Adrenal gland (tissue), 12 donors: Measurements from ENCODE around the gene TMEM9. TPM values are rescaled to one million over a fixed set of nuclear protein-coding genes. Genes with fewer than 3 reads are reported as not detected.

ENCODE experiments used
- DNase-seq, 7 donors: peaks; one replicate each; pipeline ENCODE4 v3.0.0-alpha.2; 2019 to 2020
- H3K27ac ChIP-seq, 5 donors: fragments of 200-600 bp; sonication (generic) in 4 of 5; 1 replicate in 3 of 5; 2 replicates in 2 of 5; pipeline versions ENCODE4 v1.5.1 to v1.8.0; 2016 to 2020; ENCODE audit warnings: mild to moderate bottlenecking in 1 of 5
- H3K27me3 ChIP-seq: fragments of 200-600 bp; 2 replicates; pipeline ENCODE4 v1.8.0; 2021
- H3K36me3 ChIP-seq, 2 donors: fragments of 200-600 bp; replicated peaks in 1 of 2; 1 replicate in 1 of 2; 2 replicates in 1 of 2; pipeline versions ENCODE4 v1.5.1 to v1.8.0; 2018 to 2022
- H3K4me1 ChIP-seq, 2 donors: fragments of 200-600 bp; replicated peaks in 1 of 2; 1 replicate in 1 of 2; 2 replicates in 1 of 2; pipeline versions ENCODE4 v1.5.1 to v1.8.0; 2018 to 2021
- H3K4me3 ChIP-seq, 4 donors: fragments of 200-600 bp; sonication (generic) in 3 of 4; one replicate each; pipeline ENCODE4 v1.5.1; 2016 to 2018
- H3K9me3 ChIP-seq, 3 donors: fragments of 200-600 bp; sonication (generic) in 1 of 3; replicated peaks in 1 of 3; 1 replicate in 2 of 3; 2 replicates in 1 of 3; pipeline versions ENCODE4 v1.5.1 to v1.8.0; 2016 to 2021
- CTCF ChIP-seq, 6 experiments: fragments of 450-650 bp in 4 of 6; fragments of 200-600 bp in 2 of 6; sonication (generic) in 1 of 6; IDR thresholded peaks; 1 replicate in 5 of 6; 2 replicates in 1 of 6; pipeline versions ENCODE4 v1.5.1 to v1.8.0; 2016 to 2021; ENCODE audit warnings: antibody characterized with exemption in 6 of 6, mild to moderate bottlenecking in 2 of 6, moderate library complexity in 1 of 6
- POLR2A ChIP-seq, 2 donors: fragments of 450-650 bp; IDR thresholded peaks; one replicate each; pipeline ENCODE4 v1.6.1; 2017; ENCODE audit warnings: antibody characterized with exemption in 2 of 2, mild to moderate bottlenecking in 2 of 2, moderate library complexity in 1 of 2
- WGBS, 4 donors: extraction: QIAGEN DNeasy Blood & Tissue Kit in 2 of 4; methylation state at CpG; one replicate each; pipeline versions ENCODE4 v1.1.5 to v1.1.7; 2013 to 2017; 5-methylcytosine and 5-hydroxymethylcytosine counted together
- intact Hi-C, 2 donors: fragments of 100-400 bp; cut with DNase I; formaldehyde crosslinking; loops; one replicate each; pipeline versions ENCODE4 v1.14.1 to v1.15.0; 2022 to 2023
- polyA plus RNA-seq, 3 donors: library from polyadenylated mRNA; stranded (reverse); fragments of 200-250 nt in 2 of 3; fragments of 350-450 nt in 1 of 3; fragmentation: Illumina TruSeq in 1 of 3; extraction: RNeasy Lipid Tissue Mini Kit (QIAGEN cat#74804) in 1 of 3; gene quantifications; one replicate each; pipeline ENCODE4 v1.2.3, GENCODE V29; 2013 to 2014
- total RNA-seq, 9 donors: library from RNA; depleted of rRNA in 4 of 9; stranded (reverse); fragments of >200 nt in 4 of 9; fragments of 120-200 nt in 1 of 9; fragmentation: NEBNext Ultra II Directional in 1 of 9; extraction: Animal tissue kit (Norgen Biotek cat#: 25700) in 1 of 9; gene quantifications; one replicate each; pipeline versions ENCODE4 v1.1.0 to v1.2.4, GENCODE V29; 2013 to 2023
- donor health status: healthy with polysubstance abuse.
- donor health status: Bipolar disorder and iron deficiency.
- donor health status: DM: yes; HTN: yes; CAD: no.
- donor health status: DM: no; HTN: no; CAD: no.
- donor health status: DM: no; HTN: no; CAD: no.
- donor health status: DM: yes; HTN: yes; CAD: no.

Gene TMEM9
- total and polyA plus RNA-seq, 12 donors = 78.5 to 283 (median 127) TPM

- no peak overlapping the region for H3K4me3 ChIP-seq
- H3K27me3 ChIP-seq = peaks cover 3% of the 10 kb centered on the region
- 70 to 85% (median 82%) methylated on average over 4 to 6 of the region's 6 CpGs for WGBS, 4 donors
- no peak overlapping the region for H3K27ac ChIP-seq
- TF ChIP-seq POLR2A (IDR thresholded peaks at IDR 0.05) = no peak
- no peak for TF ChIP-seq CTCF (IDR thresholded peaks at IDR 0.05)
- intact Hi-C loops = no loop called here
- DNase-seq = no peak
- no peaks in the 10 kb centered on the region for H3K4me1 ChIP-seq
- no peaks in the 10 kb centered on the region for H3K36me3 ChIP-seq
- H3K9me3 ChIP-seq = no peaks in the 10 kb centered on the region
Observed at GRCh38 chr1:201194046-201194445, 39.8 kb upstream of the TMEM9 start.

- Histone ChIP-seq H3K36me3 (no peaks in the 10 kb centered on the region), H3K27ac (no peak overlapping the region), H3K4me3 (no peak overlapping the region), H3K9me3 (no peaks in the 10 kb centered on the region), H3K4me1 (no peaks in the 10 kb centered on the region), H3K27me3 (peaks cover 3% of the 10 kb centered on the region)
- TF ChIP-seq CTCF (IDR thresholded peaks at IDR 0.05) (no peak), POLR2A (IDR thresholded peaks at IDR 0.05) (no peak)
- intact Hi-C loops = no loop called here
- 59 to 82% (median 65%) methylated on average over 3 of the region's 3 CpGs for WGBS, 4 donors
- no peak for DNase-seq
Observed at GRCh38 chr1:201192261-201192788, 38.1 kb upstream of the TMEM9 start.

GRCh38 chr1:201191653-201192260 lies 37.5 kb upstream of the TMEM9 start:
- H3K9me3 ChIP-seq = no peaks in the 10 kb centered on the region

GRCh38 chr1:201190624-201191051 lies 36.4 kb upstream of the TMEM9 start, which contains the start of gene IGFN1:
Gene IGFN1, plus strand, starts transcription at chr1:201190824. Its CDS starts 2,470 bp downstream, at chr1:201193294.
- Histone ChIP-seq H3K27ac (no peak within 1 kb of the TSS), H3K4me3 (no peak within 1 kb of the TSS), H3K4me1 (no peaks in the 10 kb centered on the region), H3K9me3 (no peaks in the 10 kb centered on the region), H3K36me3 (no peaks in the 10 kb centered on the region), H3K27me3 (peaks cover 3% of the 10 kb centered on the region)
- TF ChIP-seq POLR2A (IDR thresholded peaks at IDR 0.05) (no peak), CTCF (IDR thresholded peaks at IDR 0.05) (no peak)
- WGBS, 4 donors = 64 to 72% (median 65%) methylated on average over 8 to 9 of the region's 9 CpGs
- intact Hi-C loops = no loop called here
- no peak for DNase-seq

More at GRCh38 chr1:201191653-201192260, 37.5 kb upstream of the TMEM9 start:
- peaks cover 3% of the 10 kb centered on the region for H3K27me3 ChIP-seq
- DNase-seq = peak in 1 of 7 donors; percentile 8
- H3K4me3 ChIP-seq = no peak overlapping the region
- intact Hi-C loops = no loop called here
- H3K4me1 ChIP-seq = no peaks in the 10 kb centered on the region
- H3K27ac ChIP-seq = no peak overlapping the region
- H3K36me3 ChIP-seq = no peaks in the 10 kb centered on the region
- WGBS, 4 donors = 62 to 74% (median 71%) methylated on average over 13 to 18 of the region's 18 CpGs
- TF ChIP-seq CTCF (IDR thresholded peaks at IDR 0.05) (no peak), POLR2A (IDR thresholded peaks at IDR 0.05) (no peak)
